IgD-negative memory B cell (primary cell): ENCODE measurements around the gene VPS13D. TPM values are rescaled to one million over a fixed set of nuclear protein-coding genes. Genes with fewer than 3 reads are reported as not detected.
A peak's percentile ranks its signal among the peaks of the same experiment; 100 is the strongest.

Experiments
- H3K27ac Mint-ChIP-seq, 3 donors: one replicate each; pipeline ENCODE4 v1.8.0; 2020 to 2022; ENCODE audit warnings: mild to moderate bottlenecking in 3 of 3, mixed read lengths in 3 of 3, moderate library complexity in 1 of 3
- H3K27me3 Mint-ChIP-seq: one replicate; pipeline ENCODE4 v1.8.0; 2021; ENCODE audit warnings: mixed read lengths
- H3K36me3 Mint-ChIP-seq: one replicate; pipeline ENCODE4 v1.8.0; 2020; ENCODE audit warnings: mild to moderate bottlenecking, mixed read lengths
- H3K4me1 Mint-ChIP-seq, 3 donors: one replicate each; pipeline ENCODE4 v1.8.0; 2020 to 2022; ENCODE audit warnings: mixed read lengths in 3 of 3, mild to moderate bottlenecking in 1 of 3
- H3K4me3 Mint-ChIP-seq, 4 donors: one replicate each; pipeline ENCODE4 v1.8.0; 2020 to 2022; ENCODE audit warnings: mild to moderate bottlenecking in 4 of 4, mixed read lengths in 4 of 4, moderate library complexity in 3 of 4
- H3K9me3 Mint-ChIP-seq, 3 donors: one replicate each; pipeline ENCODE4 v1.8.0; 2020 to 2021; ENCODE audit warnings: mixed read lengths in 3 of 3, mild to moderate bottlenecking in 1 of 3
- polyA plus RNA-seq: library from polyadenylated mRNA; unstranded; fragments of 300-500 nt; fragmentation: Illumina TruSeq; gene quantifications from one replicate; pipeline ENCODE4 v1.2.3, GENCODE V29; 2021

The VPS13D gene
- polyA plus RNA-seq, 1 donor from 2014 or later, result 8.9 TPM

- H3K27me3 Mint-ChIP-seq, result peaks cover 12% of the 10 kb centered on the region
- no peaks in the 10 kb centered on the region for H3K4me1 Mint-ChIP-seq
- peak overlapping the region in 1 of 3 donors; percentile 77 for H3K27ac Mint-ChIP-seq
- no peaks in the 10 kb centered on the region for H3K36me3 Mint-ChIP-seq
- H3K4me3 Mint-ChIP-seq, result no peak overlapping the region
- H3K9me3 Mint-ChIP-seq, result no peaks in the 10 kb centered on the region
Observed at GRCh38 chr1:12546771-12547585, 317.1 kb downstream of the VPS13D start.

- H3K4me3 Mint-ChIP-seq, result no peak overlapping the region
- H3K9me3 Mint-ChIP-seq, result no peaks in the 10 kb centered on the region
- H3K27ac Mint-ChIP-seq, result peak overlapping the region in 1 of 3 donors; percentile 77
- no peaks in the 10 kb centered on the region for H3K36me3 Mint-ChIP-seq
- no peaks in the 10 kb centered on the region for H3K4me1 Mint-ChIP-seq
- H3K27me3 Mint-ChIP-seq, result peaks cover 11% of the 10 kb centered on the region
Observed at GRCh38 chr1:12547586-12548225, 317.9 kb downstream of the VPS13D start.

- Mint-ChIP-seq H3K4me1 (no peaks in the 10 kb centered on the region), H3K4me3 (no peak overlapping the region), H3K36me3 (no peaks in the 10 kb centered on the region), H3K27ac (no peak overlapping the region), H3K27me3 (peaks cover 10% of the 10 kb centered on the region), H3K9me3 (no peaks in the 10 kb centered on the region)
Observed at GRCh38 chr1:12548279-12548972, 318.6 kb downstream of the VPS13D start.

GRCh38 chr1:12548973-12549459, 319.2 kb downstream of the VPS13D start:
- no peaks in the 10 kb centered on the region for H3K36me3 Mint-ChIP-seq

GRCh38 chr1:12549460-12550349, 319.9 kb downstream of the VPS13D start:
- H3K9me3 Mint-ChIP-seq, result peaks cover 0 to 2% (median 0%) of the 10 kb centered on the region in 3 donors
- no peaks in the 10 kb centered on the region for H3K4me1 Mint-ChIP-seq
- H3K27me3 Mint-ChIP-seq, result peaks cover 5% of the 10 kb centered on the region
- no peaks in the 10 kb centered on the region for H3K36me3 Mint-ChIP-seq
- H3K4me3 Mint-ChIP-seq, result no peak overlapping the region
- H3K27ac Mint-ChIP-seq, result no peak overlapping the region

More at GRCh38 chr1:12548973-12549459, 319.2 kb downstream of the VPS13D start:
- H3K9me3 Mint-ChIP-seq, result peaks cover 0 to 1% (median 0%) of the 10 kb centered on the region in 3 donors
- no peaks in the 10 kb centered on the region for H3K4me1 Mint-ChIP-seq
- no peak overlapping the region for H3K4me3 Mint-ChIP-seq
- H3K27me3 Mint-ChIP-seq, result peaks cover 6% of the 10 kb centered on the region
- H3K27ac Mint-ChIP-seq, result no peak overlapping the region

- Mint-ChIP-seq H3K36me3 (no peaks in the 10 kb centered on the region), H3K9me3 (peaks cover 0 to 2% (median 0%) of the 10 kb centered on the region in 3 donors), H3K4me1 (no peaks in the 10 kb centered on the region), H3K27ac (no peak overlapping the region), H3K27me3 (peaks cover 7% of the 10 kb centered on the region), H3K4me3 (no peak overlapping the region)
Observed at GRCh38 chr1:12551584-12551983, 321.8 kb downstream of the VPS13D start.

- no peaks in the 10 kb centered on the region for H3K4me1 Mint-ChIP-seq
- H3K27me3 Mint-ChIP-seq, result peaks cover 5% of the 10 kb centered on the region
Observed at GRCh38 chr1:12552111-12552888, 322.5 kb downstream of the VPS13D start.

GRCh38 chr1:12552951-12553921, 323.4 kb downstream of the VPS13D start:
- Mint-ChIP-seq H3K4me3 (no peak overlapping the region), H3K4me1 (no peaks in the 10 kb centered on the region), H3K9me3 (peaks cover 0 to 2% (median 0%) of the 10 kb centered on the region in 3 donors), H3K36me3 (no peaks in the 10 kb centered on the region), H3K27ac (no peak overlapping the region), H3K27me3 (peaks cover 5% of the 10 kb centered on the region)

More at GRCh38 chr1:12552111-12552888, 322.5 kb downstream of the VPS13D start:
- Mint-ChIP-seq H3K9me3 (peaks cover 0 to 2% (median 0%) of the 10 kb centered on the region in 3 donors), H3K36me3 (no peaks in the 10 kb centered on the region), H3K4me3 (no peak overlapping the region), H3K27ac (no peak overlapping the region)

- peaks cover 0 to 2% (median 0%) of the 10 kb centered on the region in 3 donors for H3K9me3 Mint-ChIP-seq
- H3K36me3 Mint-ChIP-seq, result no peaks in the 10 kb centered on the region
- no peak overlapping the region for H3K4me3 Mint-ChIP-seq
- no peak overlapping the region for H3K27ac Mint-ChIP-seq
- H3K4me1 Mint-ChIP-seq, result no peaks in the 10 kb centered on the region
- H3K27me3 Mint-ChIP-seq, result peaks cover 5% of the 10 kb centered on the region
Observed at GRCh38 chr1:12553963-12554362, 324.1 kb downstream of the VPS13D start.

- peaks cover 0 to 2% (median 0%) of the 10 kb centered on the region in 3 donors for H3K9me3 Mint-ChIP-seq
- H3K4me3 Mint-ChIP-seq, result no peak overlapping the region
- no peak overlapping the region for H3K27ac Mint-ChIP-seq
- no peaks in the 10 kb centered on the region for H3K4me1 Mint-ChIP-seq
- peaks cover 5% of the 10 kb centered on the region for H3K27me3 Mint-ChIP-seq
- H3K36me3 Mint-ChIP-seq, result no peaks in the 10 kb centered on the region
Observed at GRCh38 chr1:12554521-12555305, 324.9 kb downstream of the VPS13D start.

- Mint-ChIP-seq H3K4me1 (no peaks in the 10 kb centered on the region), H3K27me3 (peaks cover 3% of the 10 kb centered on the region), H3K27ac (no peak overlapping the region), H3K4me3 (no peak overlapping the region), H3K36me3 (no peaks in the 10 kb centered on the region), H3K9me3 (peaks cover 0 to 2% (median 0%) of the 10 kb centered on the region in 3 donors)
Observed at GRCh38 chr1:12555411-12556367, 325.9 kb downstream of the VPS13D start.
